ENCODE results near the gene EME1. TPM values are rescaled to one million over a fixed set of nuclear protein-coding genes. Genes with fewer than 3 reads are reported as not detected.

The EME1 gene
- total RNA-seq, 2 donors from 2014 or later, result 1.8 to 10.1 TPM

DNA sequence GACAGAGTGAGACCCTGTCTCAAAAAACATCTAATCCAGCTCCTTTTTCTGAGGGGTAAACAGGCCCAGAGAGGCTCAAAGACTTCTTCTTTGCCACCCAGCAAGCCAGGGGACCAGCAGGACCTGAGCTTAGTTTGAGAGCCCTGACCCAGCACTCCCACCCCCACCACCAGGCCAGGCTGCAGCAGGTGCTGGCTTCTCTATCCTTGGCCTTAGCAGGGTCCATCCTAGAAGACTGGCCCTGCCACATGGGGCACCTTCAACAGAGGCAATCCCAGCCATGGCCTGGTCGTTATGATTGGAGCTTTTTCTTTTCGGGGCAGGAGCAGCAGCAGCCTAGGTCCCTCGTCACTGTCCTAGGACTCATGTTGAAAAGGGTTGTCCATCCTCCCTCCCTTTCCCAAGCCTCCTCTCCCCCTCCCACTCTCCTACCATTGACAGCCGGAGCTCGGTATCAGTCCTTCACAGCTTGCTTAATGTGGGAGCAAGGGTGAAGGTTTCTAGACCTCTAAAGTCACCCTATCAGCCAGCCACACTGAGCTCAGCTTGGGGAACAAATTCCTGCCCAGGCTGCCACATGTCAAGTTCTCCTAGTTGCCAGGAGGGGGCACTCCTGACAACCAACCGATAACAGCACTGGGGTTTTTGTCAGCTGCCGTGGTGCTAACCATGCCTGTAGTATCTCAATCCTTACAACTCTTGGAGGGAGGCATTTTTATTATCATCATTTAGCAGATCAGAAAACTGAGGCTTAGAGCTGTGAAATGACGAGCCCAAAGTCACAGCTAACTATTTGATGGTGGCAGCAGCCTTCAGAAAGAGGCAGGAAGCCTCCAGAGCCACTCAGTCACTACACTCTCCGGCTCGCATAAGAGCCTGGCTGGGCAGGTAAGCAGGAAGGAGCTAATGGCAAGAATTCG lies 11.2 kb upstream of the EME1 start:
- no peaks in the 10 kb centered on the region for H3K27me3 ChIP-seq
- H3K4me1 ChIP-seq, result peaks cover 5% of the 10 kb centered on the region
- peak; percentile 67 for DNase-seq
- intact Hi-C loops (cut with DNase I), result loop anchor here (2.0 to 5.0 kb wide), 2 partner anchors 35 to 117 kb away; partner anchors contain the start of genes LRRC59 and RSAD1
- H3K9me3 ChIP-seq, result no peaks in the 10 kb centered on the region
- TF ChIP-seq, protein P1, sequence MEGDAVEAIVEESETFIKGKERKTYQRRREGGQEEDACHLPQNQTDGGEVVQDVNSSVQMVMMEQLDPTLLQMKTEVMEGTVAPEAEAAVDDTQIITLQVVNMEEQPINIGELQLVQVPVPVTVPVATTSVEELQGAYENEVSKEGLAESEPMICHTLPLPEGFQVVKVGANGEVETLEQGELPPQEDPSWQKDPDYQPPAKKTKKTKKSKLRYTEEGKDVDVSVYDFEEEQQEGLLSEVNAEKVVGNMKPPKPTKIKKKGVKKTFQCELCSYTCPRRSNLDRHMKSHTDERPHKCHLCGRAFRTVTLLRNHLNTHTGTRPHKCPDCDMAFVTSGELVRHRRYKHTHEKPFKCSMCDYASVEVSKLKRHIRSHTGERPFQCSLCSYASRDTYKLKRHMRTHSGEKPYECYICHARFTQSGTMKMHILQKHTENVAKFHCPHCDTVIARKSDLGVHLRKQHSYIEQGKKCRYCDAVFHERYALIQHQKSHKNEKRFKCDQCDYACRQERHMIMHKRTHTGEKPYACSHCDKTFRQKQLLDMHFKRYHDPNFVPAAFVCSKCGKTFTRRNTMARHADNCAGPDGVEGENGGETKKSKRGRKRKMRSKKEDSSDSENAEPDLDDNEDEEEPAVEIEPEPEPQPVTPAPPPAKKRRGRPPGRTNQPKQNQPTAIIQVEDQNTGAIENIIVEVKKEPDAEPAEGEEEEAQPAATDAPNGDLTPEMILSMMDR (IDR thresholded peaks at IDR 0.05), result peak; percentile 85
- peak overlapping the region; percentile 3 to 18 for H3K9ac ChIP-seq (ENCODE audit: low read depth in 2 of 2, low read length in 2 of 2)
- H3K36me3 ChIP-seq, result peaks cover 5% of the 10 kb centered on the region
- H3K4me3 ChIP-seq, result no peak overlapping the region
- no peak overlapping the region for H3K27ac ChIP-seq

DNA sequence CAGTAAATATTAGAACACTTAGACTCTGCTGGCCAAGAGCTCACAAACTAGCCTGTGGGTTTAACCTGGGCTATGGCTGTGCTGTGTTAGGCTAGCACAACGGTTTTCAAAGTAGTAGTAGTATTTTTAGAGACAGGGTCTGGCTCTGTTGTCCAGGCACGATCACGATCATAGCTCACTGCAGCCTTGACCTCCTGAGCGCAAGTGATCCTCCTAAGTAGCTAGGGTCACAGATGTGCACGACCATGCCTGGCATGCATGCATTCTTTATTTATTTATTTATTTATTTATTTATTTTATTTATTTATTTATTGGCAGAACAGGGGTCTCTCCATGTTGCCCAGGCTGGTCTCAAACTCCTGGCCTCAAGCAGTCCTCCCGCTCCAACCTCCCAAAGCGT lies 10.4 kb upstream of the EME1 start:
- Histone ChIP-seq H3K9ac (ENCODE audit: low read depth in 2 of 2, low read length in 2 of 2) (no peak overlapping the region), H3K4me1 (peaks cover 5% of the 10 kb centered on the region), H3K27me3 (no peaks in the 10 kb centered on the region), H3K4me3 (no peak overlapping the region), H3K36me3 (peaks cover 9% of the 10 kb centered on the region), H3K27ac (no peak overlapping the region), H3K9me3 (no peaks in the 10 kb centered on the region)
- TF ChIP-seq, protein P1 (IDR thresholded peaks at IDR 0.05), result no peak
- intact Hi-C loops (cut with DNase I), result loop anchor here (2.0 to 5.0 kb wide), 2 partner anchors 35 to 116 kb away; partner anchors contain the start of genes LRRC59 and RSAD1
- DNase-seq, result no peak

DNA sequence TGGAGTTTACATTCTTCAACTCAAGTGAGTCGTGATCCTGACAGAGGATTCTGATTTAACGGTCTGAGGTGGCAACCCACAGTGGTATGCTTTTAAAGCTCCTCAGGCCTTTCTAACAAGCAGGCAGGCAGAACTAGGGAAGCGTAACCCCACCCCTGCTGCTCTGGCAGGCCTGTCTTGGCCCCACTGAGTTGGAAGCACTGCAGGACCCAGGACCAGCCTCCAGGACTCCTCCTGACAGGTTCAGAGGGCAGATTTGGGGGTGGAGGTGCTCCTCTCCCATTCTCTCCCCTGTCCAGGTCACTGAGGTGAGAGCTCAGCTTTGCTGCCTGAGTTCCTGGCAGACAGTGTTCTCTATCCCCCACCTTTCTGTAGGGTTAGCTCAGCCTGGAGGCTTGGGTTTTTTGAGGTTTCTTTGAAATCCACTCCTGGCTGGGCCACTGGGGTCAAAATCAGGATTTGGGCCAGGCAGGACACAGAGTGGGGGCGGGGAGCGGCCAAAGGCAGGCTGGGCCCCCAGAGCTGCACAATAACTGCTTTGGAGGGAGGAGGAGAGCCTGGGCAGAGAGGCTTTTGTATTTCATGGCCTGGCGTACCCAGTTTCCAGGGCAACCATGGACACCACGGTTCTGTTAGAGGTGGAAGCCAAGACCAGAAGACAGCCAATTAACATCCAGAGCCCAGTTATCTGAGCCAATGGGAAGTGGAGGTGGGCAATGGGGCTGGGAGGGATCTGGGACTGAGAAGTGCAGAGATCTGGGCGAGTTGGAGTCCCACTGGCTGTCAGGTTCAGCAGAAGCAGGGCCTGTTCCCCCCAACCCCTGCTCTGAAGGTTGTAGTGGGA lies 9.6 kb upstream of the EME1 start:
- no peak overlapping the region for H3K4me3 ChIP-seq
- H3K36me3 ChIP-seq, result peaks cover 15% of the 10 kb centered on the region
- TF ChIP-seq, protein P1 (IDR thresholded peaks at IDR 0.05), result no peak
- no peaks in the 10 kb centered on the region for H3K27me3 ChIP-seq
- H3K9me3 ChIP-seq, result no peaks in the 10 kb centered on the region
- no peak for DNase-seq
- H3K27ac ChIP-seq, result no peak overlapping the region
- no peak overlapping the region for H3K9ac ChIP-seq (ENCODE audit: low read depth in 2 of 2, low read length in 2 of 2)
- intact Hi-C loops (cut with DNase I), result loop anchor here (2.0 to 5.0 kb wide), 2 partner anchors 34 to 115 kb away; partner anchors contain the start of genes LRRC59 and RSAD1
- H3K4me1 ChIP-seq, result peaks cover 5% of the 10 kb centered on the region

DNA sequence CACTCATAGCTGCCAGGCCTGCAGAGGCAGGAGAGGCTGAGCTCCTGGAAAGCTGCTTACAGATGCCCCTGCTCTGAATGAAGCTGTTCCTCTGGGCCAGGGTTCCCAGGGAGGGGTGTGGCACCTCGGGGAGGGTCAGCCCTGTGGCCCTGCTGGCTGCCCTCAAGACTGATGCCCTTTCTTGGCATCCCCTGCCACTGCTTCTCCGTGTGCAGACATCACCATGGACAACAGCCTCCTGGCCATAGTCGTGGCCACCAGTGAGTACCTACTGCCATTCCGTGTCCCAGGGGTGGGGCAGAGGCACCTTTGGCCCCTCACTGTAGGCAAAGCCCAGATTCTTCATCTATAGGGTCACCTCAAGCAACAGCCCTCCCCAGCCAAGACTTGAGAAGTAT lies 9.0 kb upstream of the EME1 start:
- TF ChIP-seq, protein P1 (IDR thresholded peaks at IDR 0.05), result no peak
- intact Hi-C loops (cut with DNase I), result loop anchor here (5.0 kb wide), 1 partner anchor 33 kb away; the partner anchor contains the start of gene LRRC59
- H3K9me3 ChIP-seq, result no peaks in the 10 kb centered on the region
- no peak overlapping the region for H3K4me3 ChIP-seq
- H3K27me3 ChIP-seq, result no peaks in the 10 kb centered on the region
- no peak overlapping the region for H3K9ac ChIP-seq (ENCODE audit: low read depth in 2 of 2, low read length in 2 of 2)
- peaks cover 15% of the 10 kb centered on the region for H3K36me3 ChIP-seq
- H3K4me1 ChIP-seq, result peaks cover 5% of the 10 kb centered on the region
- DNase-seq, result no peak
- H3K27ac ChIP-seq, result no peak overlapping the region

DNA sequence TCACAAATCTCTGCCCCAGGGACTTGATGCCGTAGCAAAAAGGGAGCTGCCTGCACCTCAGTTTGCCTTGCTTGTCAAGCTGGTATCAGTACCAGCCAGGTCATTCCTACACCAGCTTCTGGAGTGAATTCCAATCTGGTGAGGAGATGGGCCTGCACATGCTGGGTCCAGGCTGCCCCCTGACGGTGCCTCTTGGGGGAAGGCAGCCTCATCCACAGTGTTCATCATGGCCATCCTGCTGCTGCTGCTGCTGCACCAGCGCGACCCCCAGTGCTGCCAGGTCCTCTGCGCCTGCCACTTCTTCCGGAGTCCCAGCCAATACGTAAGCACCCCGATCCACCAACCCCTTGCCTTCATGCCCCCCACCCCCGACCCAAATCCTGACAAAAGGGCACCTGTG lies 8.3 kb upstream of the EME1 start:
- Histone ChIP-seq H3K27ac (no peak overlapping the region), H3K27me3 (no peaks in the 10 kb centered on the region), H3K9ac (ENCODE audit: low read depth in 2 of 2, low read length in 2 of 2) (no peak overlapping the region), H3K9me3 (no peaks in the 10 kb centered on the region), H3K4me3 (no peak overlapping the region), H3K36me3 (peaks cover 16% of the 10 kb centered on the region), H3K4me1 (peaks cover 5% of the 10 kb centered on the region)
- TF ChIP-seq, protein P1 (IDR thresholded peaks at IDR 0.05), result no peak
- DNase-seq, result no peak
- intact Hi-C loops (cut with DNase I), result loop anchor here (5.0 kb wide), 1 partner anchor 33 kb away; the partner anchor contains the start of gene LRRC59

Measured in colonic mucosa (tissue), 4 donors.